NCI-H2196 treated with DMSO at 0.1 percent for 48 hours (cell line): ENCODE data around the gene SRI.
"Not testable (repeated sequence)": the region's sequence is repeated elsewhere in the genome, so short reads cannot be mapped to it uniquely, and the experiment has no call there.

Experiments
- DNase-seq: peaks from one replicate; lab custom pipeline; 2025; ENCODE audit not compliant: unreplicated experiment; lab: John Stamatoyannopoulos, UW

SRI gene, protein sequence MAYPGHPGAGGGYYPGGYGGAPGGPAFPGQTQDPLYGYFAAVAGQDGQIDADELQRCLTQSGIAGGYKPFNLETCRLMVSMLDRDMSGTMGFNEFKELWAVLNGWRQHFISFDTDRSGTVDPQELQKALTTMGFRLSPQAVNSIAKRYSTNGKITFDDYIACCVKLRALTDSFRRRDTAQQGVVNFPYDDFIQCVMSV

DNA sequence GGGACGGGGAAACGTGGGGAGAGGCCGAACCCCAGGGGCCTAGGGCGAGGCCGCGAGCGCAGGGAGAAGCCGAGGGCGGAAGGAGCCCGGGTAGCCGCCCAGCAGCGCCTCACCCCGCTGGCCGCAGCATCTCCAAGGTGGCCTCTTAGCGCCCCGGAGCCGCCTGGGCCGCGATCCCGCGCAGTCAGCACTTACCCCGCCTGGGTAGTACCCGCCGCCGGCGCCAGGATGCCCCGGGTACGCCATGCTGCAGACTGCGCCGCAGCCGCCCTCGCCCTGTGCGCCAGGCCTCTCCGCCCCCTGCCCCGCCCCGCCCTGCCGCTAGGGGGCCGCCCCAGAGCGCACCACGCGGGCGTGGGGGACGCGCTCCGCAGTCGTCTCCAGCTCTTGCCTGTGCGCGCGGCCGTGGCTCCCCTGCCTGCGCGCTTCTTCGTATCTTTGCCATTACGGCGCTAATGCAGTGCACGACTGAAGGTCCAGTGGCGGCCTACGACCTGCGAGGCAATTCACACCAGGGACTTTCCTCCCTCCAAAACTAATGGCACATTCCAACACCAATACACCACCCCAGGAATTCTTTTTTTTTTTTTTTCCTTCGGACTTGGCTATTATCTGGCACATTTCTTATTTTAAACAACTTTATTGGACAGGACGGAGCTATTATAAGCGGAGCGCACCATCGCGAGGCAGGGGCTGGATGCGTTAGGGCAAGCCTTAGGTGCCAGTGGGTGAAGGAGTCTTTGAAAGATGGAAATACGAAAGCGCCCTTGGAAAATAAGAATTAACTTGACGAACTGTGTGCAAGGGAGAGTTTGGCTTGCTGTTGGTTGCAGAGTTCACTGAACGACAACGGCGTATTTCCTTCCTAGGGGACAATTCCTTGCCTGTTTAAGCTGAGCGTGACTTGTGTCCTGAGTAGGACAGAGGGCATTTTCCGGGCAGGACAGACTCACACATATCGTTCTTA lies at the start of gene SRI:
Gene SRI (minus strand): TSS at position 258 of the 967 bp plus-strand sequence. CDS start 12 bp downstream, at position 246.
- peak; percentile 73 for DNase-seq

DNA sequence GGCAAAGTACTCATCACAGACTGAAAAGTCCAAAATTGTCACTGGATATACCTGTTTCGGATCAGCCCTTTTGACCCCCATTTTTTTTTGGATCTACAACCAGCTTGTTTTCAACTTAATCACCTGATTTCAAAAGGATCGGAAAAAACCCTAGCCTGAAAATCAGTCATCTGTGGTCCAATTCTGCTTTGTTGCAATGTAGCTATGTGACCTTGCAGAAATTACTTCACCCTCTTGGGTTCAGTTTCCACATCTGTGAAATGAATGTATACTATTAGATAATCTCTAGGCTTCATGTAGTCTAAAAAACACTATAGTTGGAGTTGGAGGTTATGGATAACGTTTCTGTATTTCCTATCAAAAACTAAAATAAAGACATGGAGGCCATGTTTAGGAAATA lies 49.7 kb upstream of the SRI start:
- no peak for DNase-seq

DNA sequence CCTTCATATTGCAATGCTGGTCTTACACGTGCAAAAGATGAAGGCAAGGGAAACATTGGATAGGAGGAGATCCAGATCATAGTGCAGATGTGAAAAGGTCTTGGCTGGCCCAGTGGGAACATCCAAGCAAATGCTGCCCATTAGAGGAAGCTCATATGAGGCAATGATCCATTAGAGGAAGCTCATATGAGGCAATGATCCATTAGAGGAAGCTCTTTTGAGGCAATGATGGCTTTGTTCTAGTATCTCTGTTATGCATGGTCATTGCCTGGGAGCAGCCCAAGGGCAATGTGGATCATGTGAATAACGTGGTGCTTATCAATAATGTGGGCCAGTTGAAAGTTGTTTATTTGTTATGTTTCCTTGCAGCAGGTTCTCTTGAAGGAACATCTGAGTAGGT lies 49.0 kb upstream of the SRI start:
- DNase-seq: no peak

DNA sequence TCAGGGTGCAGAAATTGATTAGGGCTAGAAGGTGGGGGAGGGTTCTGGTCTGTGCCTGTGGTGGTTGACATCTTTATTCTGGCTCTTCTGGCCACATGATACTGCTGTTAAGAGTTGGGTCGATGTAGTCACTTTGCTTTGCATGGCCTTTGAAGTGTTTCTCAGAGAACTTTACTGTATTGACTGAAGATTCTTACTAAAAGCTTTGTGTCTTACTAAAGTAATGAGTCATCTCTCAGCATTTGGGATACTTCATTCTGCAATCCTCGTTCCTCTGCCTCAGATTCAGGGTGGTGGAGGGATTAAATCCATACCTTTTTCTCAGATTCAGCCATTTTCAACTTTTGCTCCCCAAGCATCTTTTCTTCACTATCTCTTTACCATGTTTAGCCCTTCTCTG lies 48.2 kb upstream of the SRI start:
- DNase-seq: no peak

DNA sequence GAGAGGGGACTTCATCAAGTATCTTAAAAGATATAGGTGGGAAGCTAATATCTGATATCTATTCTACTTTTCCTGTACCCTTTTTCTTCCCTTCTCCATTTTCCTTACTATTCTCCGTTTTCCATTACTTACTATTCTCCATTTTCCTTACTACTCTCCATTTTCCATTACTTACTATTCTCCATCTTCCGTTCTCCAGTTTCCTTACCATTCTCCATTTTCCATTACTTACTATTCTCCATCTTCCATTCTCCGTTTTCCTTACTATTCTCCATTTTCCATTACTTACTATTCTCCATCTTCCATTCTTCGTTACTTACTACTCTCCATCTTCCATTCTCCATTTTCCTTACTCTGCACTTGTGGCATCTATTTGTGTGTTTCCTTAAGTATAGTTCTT lies 47.6 kb upstream of the SRI start:
- DNase-seq: no peak

DNA sequence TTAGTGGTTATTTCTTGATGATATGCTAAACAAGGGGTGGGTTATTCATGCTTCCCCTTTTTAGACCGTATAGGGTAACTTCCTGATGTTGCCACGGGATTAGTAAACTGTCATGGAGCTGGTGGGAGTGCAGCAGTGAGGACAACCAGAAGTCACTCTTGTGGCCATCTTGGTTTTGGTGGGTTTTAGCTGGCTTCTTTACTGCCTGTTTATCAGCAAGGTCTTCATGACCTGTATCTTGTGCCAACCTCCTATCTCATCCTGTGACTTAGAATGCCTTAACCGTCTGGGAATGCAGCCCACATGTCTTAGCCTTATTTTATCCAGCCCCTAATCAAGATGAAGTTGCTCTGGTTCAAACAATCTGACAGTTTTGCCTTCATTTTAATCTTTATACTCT lies 45.1 kb upstream of the SRI start:
- not testable (repeated sequence) for DNase-seq

DNA sequence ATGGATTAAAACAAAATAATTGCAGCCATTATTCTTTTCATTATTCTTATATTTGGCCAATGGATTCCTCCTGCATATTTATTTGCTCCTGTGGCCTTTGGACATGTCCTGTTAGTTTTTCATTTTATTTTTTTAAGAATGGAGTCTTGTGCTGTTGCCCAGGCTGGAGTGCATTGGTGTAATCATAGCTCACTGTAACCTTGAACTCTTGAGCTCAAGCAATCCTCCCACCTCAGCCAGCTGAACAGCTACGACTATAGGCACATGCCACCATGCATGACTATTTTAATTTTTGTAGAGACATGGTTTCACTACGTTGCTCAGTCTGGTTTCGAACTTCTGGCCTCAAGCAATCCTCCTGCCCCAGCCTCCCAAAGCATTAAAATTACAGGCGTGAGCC lies 42.7 kb upstream of the SRI start:
- DNase-seq: no peak

DNA sequence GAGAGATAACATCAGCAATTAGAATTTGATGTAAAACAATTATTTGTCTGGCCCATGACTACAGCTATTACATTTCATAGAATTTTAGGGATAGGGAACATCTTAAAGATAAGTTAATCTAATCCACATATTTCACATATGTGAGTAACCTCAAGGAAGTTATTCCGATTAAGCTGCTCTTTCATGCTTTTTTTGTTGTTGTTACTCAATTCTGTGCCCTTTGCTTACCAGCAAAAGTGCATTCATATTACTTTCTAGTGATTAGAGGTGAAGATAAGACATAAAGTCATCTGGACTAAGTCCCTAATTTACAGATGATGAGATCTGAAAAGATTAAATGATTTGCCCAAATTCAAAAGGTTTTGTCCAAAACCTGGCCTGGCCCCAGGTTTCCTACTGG lies 40.9 kb upstream of the SRI start:
- DNase-seq: no peak

DNA sequence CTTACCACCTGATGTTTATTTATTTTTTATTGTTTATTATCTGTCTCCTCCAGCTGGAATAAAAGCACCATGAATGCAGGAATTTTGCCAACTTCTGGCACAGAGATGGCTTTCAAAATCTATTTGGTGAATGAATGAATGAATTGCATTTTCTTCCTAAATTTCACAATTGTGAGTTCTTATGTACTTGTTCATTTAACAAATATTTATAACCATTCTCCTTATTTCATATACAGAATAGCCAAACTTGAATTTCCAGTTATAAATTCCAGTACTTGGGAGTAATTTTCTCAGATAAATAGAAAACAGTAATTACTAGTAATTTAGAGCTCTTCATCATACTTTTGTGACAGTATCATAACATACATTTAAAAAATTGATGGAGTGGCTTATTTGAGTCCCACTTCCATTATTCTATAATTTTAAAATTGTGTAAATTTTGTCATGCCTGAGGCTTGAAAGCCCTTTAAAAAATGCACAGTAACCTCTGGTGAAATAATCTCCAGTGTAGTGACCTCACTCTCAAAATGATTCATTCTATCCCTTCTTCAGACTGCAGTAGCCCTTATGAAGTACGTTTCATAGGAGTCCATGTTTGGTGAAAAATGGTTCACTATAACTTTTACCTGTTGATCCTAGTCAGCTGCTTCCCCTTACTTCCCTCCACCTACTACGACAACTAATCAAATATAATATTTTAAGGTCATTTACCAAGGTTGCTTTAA lies 40.0 kb upstream of the SRI start:
- no peak for DNase-seq

DNA sequence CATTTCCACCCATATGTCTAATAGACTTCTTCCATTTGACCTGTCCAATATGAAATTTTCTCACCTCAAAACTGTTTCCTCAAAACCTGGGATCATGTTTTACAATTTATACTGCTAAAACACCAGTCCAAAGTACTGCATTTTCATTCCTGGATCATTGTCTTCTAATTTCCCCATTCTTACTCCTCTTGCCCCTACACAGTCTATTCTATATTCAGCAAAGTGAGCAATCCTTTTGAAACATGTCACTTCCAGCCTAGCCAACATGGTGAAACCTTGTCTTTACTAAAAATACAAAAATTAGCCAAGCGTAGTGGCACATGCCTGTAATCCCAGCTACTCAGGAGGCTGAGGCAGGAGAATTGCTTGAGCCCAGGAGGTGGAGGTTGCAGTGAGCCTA lies 38.5 kb upstream of the SRI start:
- DNase-seq: not testable (repeated sequence)

DNA sequence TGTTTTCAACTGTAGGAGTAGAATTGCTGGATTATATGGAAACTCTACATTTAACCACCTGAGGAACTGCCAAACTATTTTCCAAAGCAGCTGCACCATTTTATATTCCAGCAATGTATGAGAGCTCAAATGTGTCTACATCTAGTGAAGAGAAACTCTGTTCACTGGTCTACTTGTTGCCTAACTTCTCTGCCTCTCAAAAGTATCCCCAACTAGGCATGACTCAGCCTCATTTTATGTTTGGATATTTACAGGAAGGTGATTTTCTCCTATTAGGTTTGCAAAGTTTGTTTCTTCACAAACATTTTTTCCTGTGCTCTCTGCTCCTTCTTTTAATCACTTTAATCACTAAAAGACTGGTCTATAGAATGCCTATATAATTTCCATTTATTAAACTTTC lies 37.1 kb upstream of the SRI start:
- no peak for DNase-seq

DNA sequence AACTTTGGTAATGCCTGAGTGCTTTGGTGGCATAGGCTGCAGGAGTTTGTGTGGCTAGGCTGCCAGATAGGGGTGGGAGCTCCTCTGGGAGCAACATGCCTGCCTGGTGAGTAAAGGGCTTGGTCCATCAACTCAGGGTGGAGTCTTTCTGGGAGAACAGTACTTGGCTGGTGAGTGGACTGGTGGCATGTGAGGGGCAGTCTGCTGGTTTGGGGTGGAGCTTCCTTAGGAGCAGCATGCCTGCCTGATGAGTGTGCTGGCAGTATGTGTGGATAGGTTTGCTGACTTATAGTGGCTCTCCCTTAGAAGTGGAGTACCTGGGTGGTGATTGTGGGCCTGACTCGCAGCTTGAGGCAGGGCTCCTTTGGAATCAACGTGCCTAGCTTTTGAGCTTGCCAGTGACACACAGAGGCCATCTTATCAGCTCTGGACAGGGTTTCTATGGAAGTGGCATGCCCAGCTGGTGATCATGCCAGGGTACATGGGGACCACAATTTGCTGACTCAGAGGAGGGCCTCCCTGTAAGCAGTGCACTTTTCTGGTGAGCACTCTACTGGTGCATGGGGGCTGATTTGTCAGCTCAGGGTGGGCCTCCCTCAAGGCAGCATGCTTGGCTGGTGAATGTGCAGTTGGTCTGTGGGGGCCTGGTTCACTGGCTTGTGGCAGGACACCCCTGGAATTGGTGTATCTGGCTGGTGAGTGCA lies 35.0 kb upstream of the SRI start:
- no peak for DNase-seq

DNA sequence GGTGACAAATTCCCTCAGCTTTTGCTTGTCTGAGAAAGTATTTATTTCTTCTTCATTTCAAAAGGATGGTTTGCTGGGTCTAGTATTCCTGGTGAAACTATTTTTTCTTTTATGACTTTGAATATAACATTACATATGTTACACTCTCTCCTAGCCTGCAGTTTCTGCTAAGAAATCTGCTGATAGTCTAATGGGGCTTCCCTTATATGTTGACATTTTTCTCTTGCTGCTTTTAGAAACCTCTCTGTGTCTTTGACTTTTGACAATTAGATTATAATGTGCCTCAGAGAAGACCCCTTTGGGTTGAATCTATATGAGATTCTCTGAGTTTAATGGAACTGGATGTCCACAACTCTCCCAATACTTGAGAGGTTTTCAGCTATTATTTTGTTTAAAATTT lies 33.8 kb upstream of the SRI start:
- no peak for DNase-seq

DNA sequence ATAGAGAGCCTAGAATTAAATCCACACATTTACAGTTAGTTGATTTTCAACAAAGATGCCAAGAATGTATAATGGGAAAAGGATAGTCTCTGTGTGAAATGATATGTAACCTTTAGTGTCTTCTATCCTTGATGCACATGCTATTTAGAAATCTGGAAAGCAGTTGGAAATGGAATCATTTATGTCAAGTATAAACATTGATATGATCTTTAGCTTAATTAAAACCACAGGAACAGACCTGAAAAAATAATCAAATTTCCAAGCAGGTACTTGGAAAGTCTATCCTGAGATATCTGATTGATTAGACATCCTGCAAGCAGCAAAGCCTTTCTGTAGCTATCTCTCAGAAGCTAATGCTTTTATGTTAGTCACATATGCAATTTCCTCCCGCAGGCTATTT lies 24.4 kb upstream of the SRI start:
- no peak for DNase-seq

DNA sequence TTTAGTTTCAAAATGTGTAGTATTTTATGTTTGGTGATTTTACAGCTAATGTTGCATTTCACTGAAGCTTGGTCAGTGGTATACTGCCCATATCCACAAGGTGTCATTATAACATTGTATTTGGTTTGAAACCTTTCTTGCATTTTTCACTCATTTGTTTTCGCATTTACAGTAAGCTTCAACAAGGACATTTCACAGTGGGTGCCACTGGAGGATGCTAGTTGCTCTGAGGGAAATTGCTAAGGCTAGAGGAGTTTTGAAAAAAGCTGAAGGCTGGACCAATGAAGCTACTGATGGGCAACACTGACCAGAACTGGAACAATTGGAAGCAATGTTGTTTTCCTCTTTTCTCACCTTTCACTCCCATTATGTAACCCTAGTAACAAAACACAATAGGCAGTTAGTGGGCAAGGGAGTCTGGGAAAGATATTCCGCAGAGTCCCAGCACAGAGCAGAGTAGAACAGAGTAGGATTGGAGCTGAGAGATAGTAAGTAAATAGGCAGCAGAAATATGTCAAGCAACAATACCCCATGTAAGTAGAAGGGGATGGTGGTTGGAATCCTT lies 23.6 kb upstream of the SRI start:
- DNase-seq: peak; percentile 28

DNA sequence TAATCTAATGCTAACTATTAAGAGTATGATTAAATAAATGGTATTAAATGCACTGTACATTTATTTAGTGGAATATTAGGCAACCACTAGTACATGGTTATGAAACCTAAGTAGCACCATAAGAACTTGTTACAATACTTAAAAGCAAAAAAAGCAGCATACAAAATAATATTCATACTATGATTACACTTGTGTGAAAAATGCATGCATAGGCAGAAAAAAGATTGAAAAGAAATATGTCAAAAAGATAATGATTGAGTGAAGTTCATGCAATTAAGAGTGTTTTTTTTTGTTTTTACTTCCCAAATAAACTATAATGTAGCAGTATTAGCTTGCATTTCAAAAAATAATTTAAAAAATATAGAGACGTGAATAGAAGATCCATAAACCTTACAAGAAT lies 20.0 kb upstream of the SRI start:
- DNase-seq: no peak

DNA sequence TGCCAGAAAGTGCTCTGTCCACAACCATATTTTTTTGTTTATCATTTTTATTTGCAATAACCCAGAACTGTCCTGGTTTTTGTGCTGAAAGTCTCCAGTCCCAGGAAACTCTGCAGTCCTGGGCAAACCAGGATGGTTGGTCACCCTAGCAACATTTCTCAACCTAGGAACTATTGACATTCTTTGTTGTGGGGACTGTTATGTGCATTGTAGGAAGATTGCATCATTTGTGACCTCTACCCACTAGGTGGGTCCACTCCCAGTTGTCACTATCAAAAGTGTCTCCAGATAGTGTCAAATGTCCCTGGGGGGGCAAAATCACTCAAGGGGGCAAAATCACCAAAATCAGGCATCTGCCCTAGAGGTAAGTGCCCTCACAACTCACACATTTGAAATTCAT lies 14.0 kb upstream of the SRI start:
- DNase-seq: no peak

DNA sequence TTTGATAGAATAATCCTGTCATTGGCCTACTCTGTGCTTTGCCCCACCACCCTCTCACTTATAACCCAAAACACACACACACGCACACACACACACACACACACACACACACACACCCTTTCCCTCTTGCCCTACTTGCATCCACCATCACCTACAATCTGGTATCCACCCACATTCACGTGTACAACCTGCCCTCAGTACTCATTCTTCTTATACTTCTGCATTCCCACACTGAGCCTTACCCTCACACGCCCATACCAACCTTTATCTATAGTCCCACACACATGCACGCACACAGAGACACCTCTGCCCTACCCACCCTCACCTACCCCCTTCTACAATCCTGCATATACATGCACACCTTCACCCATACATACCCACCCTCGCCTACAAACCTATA lies 10.8 kb upstream of the SRI start:
- no peak for DNase-seq

DNA sequence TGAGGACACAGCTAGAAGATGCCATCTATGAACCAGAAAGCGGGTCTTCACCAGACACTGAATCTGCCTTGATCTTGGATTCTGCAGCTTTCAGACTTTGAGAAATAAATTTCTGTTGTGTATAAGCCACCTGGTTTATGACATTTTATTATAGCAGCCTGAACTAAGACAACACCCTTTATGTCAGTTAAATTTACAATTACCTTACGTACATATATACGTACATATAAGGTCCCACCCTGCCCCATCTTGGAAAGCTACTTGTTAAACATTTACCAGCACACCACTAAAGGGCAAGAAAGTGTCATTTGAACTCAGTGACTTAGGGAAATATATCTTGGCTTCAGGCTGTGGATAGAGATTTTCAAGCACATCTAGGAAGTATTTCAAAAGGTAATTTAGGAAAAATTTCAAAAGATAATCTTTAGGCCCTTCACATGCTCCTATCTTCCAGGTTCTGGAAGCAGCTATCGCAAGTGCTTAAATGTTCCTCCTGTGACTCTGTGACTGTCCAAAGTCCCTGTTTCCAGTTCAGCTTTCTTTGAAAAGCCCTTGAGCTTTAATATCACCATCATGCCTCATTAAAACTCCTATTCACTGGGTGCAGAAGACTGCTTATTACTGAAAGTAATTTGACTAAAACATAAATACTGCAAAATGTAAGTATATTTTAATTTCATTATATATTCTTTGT lies 9.6 kb upstream of the SRI start:
- DNase-seq: no peak

DNA sequence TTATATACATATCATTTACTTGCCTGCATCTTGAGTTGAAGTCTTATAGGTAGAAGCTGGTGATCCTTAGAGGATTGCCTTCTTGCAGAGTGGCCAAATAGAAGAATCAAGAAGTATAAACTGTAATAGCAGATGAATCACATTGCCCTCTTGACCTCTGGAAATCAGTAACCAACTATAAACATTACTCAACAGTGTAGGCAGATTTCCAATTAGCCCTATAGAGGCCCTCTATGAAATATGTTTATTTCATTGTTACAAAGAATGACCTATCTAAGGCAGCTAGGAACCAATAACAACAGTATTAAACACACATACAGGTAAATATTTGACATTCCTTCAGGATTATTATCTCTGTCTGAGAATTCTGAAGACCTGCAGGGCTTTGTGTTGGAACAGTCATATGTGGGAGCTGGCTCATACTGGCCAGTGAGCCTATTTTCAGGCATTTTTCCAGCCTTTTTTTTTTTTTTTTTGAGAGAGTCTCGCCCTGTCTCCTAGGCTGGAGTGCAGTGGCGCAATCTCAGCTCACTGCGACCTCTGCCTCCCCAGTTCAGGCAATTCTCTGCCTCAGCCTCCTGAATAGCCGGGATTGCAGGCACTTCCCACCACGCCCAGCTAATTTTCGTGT lies 7.2 kb upstream of the SRI start:
- DNase-seq: no peak
